K562 (cell line): Measurements from ENCODE around the gene SETD7. TPM values are rescaled to one million over a fixed set of nuclear protein-coding genes. Genes with fewer than 3 reads are reported as not detected.
A peak's percentile ranks its signal among the peaks of the same experiment; 100 is the strongest.

Experiments used
- ATAC-seq: fragments of 200-7000 bp; cut with Tn5 transposase; 3 replicates; pipeline ENCODE4 v1.9.1; 2020; ENCODE audit warnings: moderate library complexity
- BruUV-seq: library from RNA; stranded (reverse); fragments of 400-500 nt; replicated peaks from 2 replicates; lab custom pipeline; 2021; lab: Mats Ljungman, UMichigan
- CTCF ChIA-PET: fragments of 300-600 bp; formaldehyde crosslinking; extraction: SDS; loops from one replicate; lab custom pipeline; 2021; ENCODE audit warnings: low intra/inter-chr PET ratio; lab: Yijun Ruan, JAX
- POLR2A ChIA-PET: fragments of 300-600, 350-650 bp; sonication (Branson Sonifier 250); formaldehyde crosslinking; extraction: SDS; loops from one replicate; lab custom pipeline; 2021; ENCODE audit warnings: antibody characterized with exemption, inconsistent platforms; lab: Yijun Ruan, JAX
- DNase-seq, 4 experiments: peaks; one replicate each; pipeline versions ENCODE4 v3.0.0 to v3.0.0-alpha.2; 2011 to 2018; ENCODE audit warnings: low spot score in 3 of 4, mixed read lengths in 3 of 4; ENCODE audit errors: extremely low read depth in 1 of 4
- FAIRE-seq: peaks from 2 replicates; lab custom pipeline; 2011; peaks lifted over from hg19 to GRCh38; lab: Jason Lieb, UNC
- H2AFZ ChIP-seq: 2 replicates; pipeline ENCODE4 v1.6.0; 2011; ENCODE audit warnings: low read depth, low read length, control low read depth, inconsistent platforms
- H3K27ac ChIP-seq: fragments of 200-600 bp; 3 replicates; pipeline ENCODE4 v1.8.0; 2011; ENCODE audit warnings: low read depth, mild to moderate bottlenecking, control low read depth, inconsistent platforms, low read length, moderate library complexity, mixed read lengths; ENCODE audit errors: extremely low read depth
- H3K27me3 ChIP-seq, 2 experiments: fragments of 300-600 bp in 1 of 2; 2 replicates in 1 of 2; 3 replicates in 1 of 2; pipeline versions ENCODE4 v1.6.0 to v1.8.0; 2011; ENCODE audit warnings: inconsistent platforms in 2 of 2, low read length in 2 of 2, mild to moderate bottlenecking in 1 of 2, mixed read lengths in 1 of 2, moderate library complexity in 1 of 2; ENCODE audit not compliant: control insufficient read depth in 2 of 2, insufficient read depth in 2 of 2
- H3K36me3 ChIP-seq: fragments of 300-600 bp; 3 replicates; pipeline ENCODE4 v1.8.0; 2011; ENCODE audit warnings: mild to moderate bottlenecking, low read length, inconsistent platforms; ENCODE audit not compliant: control insufficient read depth, insufficient read depth
- H3K4me1 ChIP-seq, 2 experiments: fragments of 200-600 bp in 1 of 2; replicated peaks in 1 of 2; 2 replicates in 1 of 2; 3 replicates in 1 of 2; pipeline versions ENCODE4 v1.5.1 to v1.8.0; 2011; ENCODE audit warnings: inconsistent platforms in 2 of 2, low read length in 2 of 2, mild to moderate bottlenecking in 1 of 2, mixed read lengths in 1 of 2, moderate library complexity in 1 of 2; ENCODE audit not compliant: control insufficient read depth in 2 of 2, insufficient read depth in 2 of 2
- H3K4me2 ChIP-seq: 2 replicates; pipeline ENCODE4 v1.6.1; 2011; ENCODE audit warnings: low read length, control low read depth, inconsistent platforms, mixed read lengths; ENCODE audit not compliant: insufficient read depth
- H3K4me3 ChIP-seq: fragments of 200-600 bp; sonication (generic), shearing (Covaris generic); 2 replicates; pipeline ENCODE4 v1.5.1; 2016; ENCODE audit warnings: control low read depth, inconsistent platforms
- H3K79me2 ChIP-seq: fragments of 200-600 bp; 3 replicates; pipeline ENCODE4 v1.8.0; 2011; ENCODE audit warnings: low read length, inconsistent platforms; ENCODE audit not compliant: control insufficient read depth, insufficient read depth
- H3K9ac ChIP-seq, 2 experiments: 2 replicates each; pipeline versions ENCODE4 v1.6.0 to v1.6.1; 2011; ENCODE audit warnings: low read depth in 2 of 2, low read length in 2 of 2, control low read depth in 1 of 2, inconsistent platforms in 1 of 2, mild to moderate bottlenecking in 1 of 2, mixed read lengths in 1 of 2; ENCODE audit not compliant: insufficient read depth in 1 of 2
- H3K9me1 ChIP-seq: one replicate; pipeline ENCODE4 v1.6.0; 2011; ENCODE audit warnings: inconsistent platforms, mild to moderate bottlenecking, low read length, moderate library complexity; ENCODE audit not compliant: control insufficient read depth, insufficient read depth
- H3K9me3 ChIP-seq: replicated peaks from 2 replicates; pipeline ENCODE4 v1.5.1; 2011; ENCODE audit warnings: low read depth, low read length, inconsistent platforms; ENCODE audit not compliant: control insufficient read depth, insufficient read depth
- H4K20me1 ChIP-seq: replicated peaks from 2 replicates; pipeline ENCODE4 v1.6.1; 2011; ENCODE audit warnings: low read length, inconsistent platforms, mixed read lengths; ENCODE audit not compliant: control insufficient read depth, insufficient read depth
- ATF6 ChIP-seq: sonication (generic); formaldehyde crosslinking; IDR thresholded peaks from 2 replicates; pipeline ENCODE4 v1.4.0; 2020; ENCODE audit warnings: mild to moderate bottlenecking, missing genetic modification reagents
- CEBPB ChIP-seq: fragments of 450-650 bp; IDR thresholded peaks from 2 replicates; pipeline ENCODE4 v1.6.1; 2016; ENCODE audit warnings: missing genetic modification characterization, missing compliant biosample characterization
- CEBPG ChIP-seq, 3 experiments: fragments of 200-800 bp in 1 of 3; sonication (Bioruptor generic) in 1 of 3; sonication (generic) in 1 of 3; formaldehyde crosslinking in 1 of 3; IDR thresholded peaks in 2 of 3; conservative IDR thresholded peaks in 1 of 3; 2 replicates each; pipeline versions ENCODE4 v1.6.1 to v1.8.0; 2016 to 2022; ENCODE audit warnings: missing compliant biosample characterization in 2 of 3, missing genetic modification characterization in 2 of 3, mild to moderate bottlenecking in 1 of 3, missing genetic modification reagents in 1 of 3
- GATAD2A ChIP-seq: fragments of 450-650 bp; IDR thresholded peaks from 2 replicates; pipeline ENCODE4 v1.6.1; 2017
- TAL1 ChIP-seq: fragments of 450-650 bp; IDR thresholded peaks from 2 replicates; pipeline ENCODE4 v1.6.1; 2016; ENCODE audit warnings: mild to moderate bottlenecking
- WGBS: fragments of 100-300 bp; shearing (Covaris generic); methylation state at CpG from one replicate; pipeline ENCODE4 v1.1.6; 2016; ENCODE audit warnings: low coverage, mixed read lengths; ENCODE audit not compliant: insufficient coverage; ENCODE audit errors: missing lambda C conversion rate; 5-methylcytosine and 5-hydroxymethylcytosine counted together
- in situ Hi-C: fragments of 300-500 bp; cut with MboI; formaldehyde crosslinking; loops from 4 replicates; pipeline ENCODE4 v1.15.0; 2018; ENCODE audit warnings: inconsistent platforms, mixed read lengths
- intact Hi-C: fragments of 100-400 bp; cut with micrococcal nuclease; formaldehyde crosslinking; loops from 2 replicates; pipeline ENCODE4 v1.14.2; 2022
- polyA plus RNA-seq, 8 experiments: library from polyadenylated mRNA; depleted of rRNA in 4 of 8; stranded (reverse) in 5 of 8; unstranded in 3 of 8; fragments of >200 nt; fragmentation: Nextera tagmentation in 2 of 8; fragmentation: Illumina TruSeq in 1 of 8; extraction: Ambion mirVana in 2 of 8; extraction: Trizol in 1 of 8; gene quantifications; 2 replicates each; pipeline versions ENCODE4 v1.2.1 to v1.2.3, GENCODE V29; 2011 to 2014; ENCODE audit warnings: inconsistent platforms in 1 of 8, missing spikeins in 1 of 8
- total RNA-seq, 7 experiments: library from RNA; depleted of rRNA in 6 of 7; stranded (reverse); fragments of >200 nt in 6 of 7; fragmentation: Illumina TruSeq in 2 of 7; extraction: Trizol in 2 of 7; gene quantifications; 2 replicates each; pipeline versions ENCODE4 v1.2.1 to v1.2.3, GENCODE V29; 2011 to 2021; ENCODE audit warnings: low replicate concordance in 1 of 7

The SETD7 gene
- total and polyA plus RNA-seq, 9 of the 15 experiments (the other 6 are each of a cell fraction or from before 2014, with no cell fraction given) = 0.37 to 2.4 (median 1.7) TPM

- DNase-seq (no peak), ATAC-seq (no peak), FAIRE-seq (no peak)
- Histone ChIP-seq H3K27me3 (peaks cover 9 to 37% of the 10 kb centered on the region in 2 experiments), H3K9me3 (no peaks in the 10 kb centered on the region), H3K9me1 (no peaks in the 10 kb centered on the region), H3K27ac (no peak overlapping the region), H3K9ac (no peak overlapping the region), H3K4me2 (no peak overlapping the region), H2AFZ (no peak overlapping the region), H3K79me2 (no peaks in the 10 kb centered on the region), H3K36me3 (no peaks in the 10 kb centered on the region), H3K4me3 (no peak overlapping the region), H3K4me1 (no peaks in the 10 kb centered on the region), H4K20me1 (no peaks in the 10 kb centered on the region)
- in situ Hi-C loops = no loop called here
- intact Hi-C loops = no loop called here
- BruUV-seq = no TSS peak
- TF ChIP-seq GATAD2A (no peak), CEBPG (CRISPR knock-in tag; IDR thresholded peaks at IDR 0.05) (no peak), CEBPG (tag; conservative IDR thresholded peaks at IDR 0.05 in 1 of 2, IDR thresholded peaks at IDR 0.05 in 1 of 2) (peak; percentile 63 to 77), TAL1 (no peak), CEBPB (peak; percentile 90), ATF6 (CRISPR knock-in tag) (no peak)
- ChIA-PET CTCF (interaction anchor here (0.7 kb wide), 1 partner anchor 48 kb away, joined by 3 read pairs; no protein-coding TSS in a partner anchor), POLR2A (no interaction called here)
- 5% methylated on average over 4 of the region's 4 CpGs for WGBS
These were observed 31.4 kb upstream of the SETD7 start for GRCh38 chr4:139587446-139587845.
